ENCODE results near the gene DYRK2. TPM values are rescaled to one million over a fixed set of nuclear protein-coding genes. Genes with fewer than 3 reads are reported as not detected.

DYRK2 gene
- total RNA-seq, 6 experiments from 2014 or later = 30.4 to 40.1 (median 31.6) TPM

GRCh38 chr12:67681105-67681778 lies 32.7 kb downstream of the DYRK2 start:
- peak; percentile 94 for DNase-seq
- H3K9me3 Mint-ChIP-seq = no peaks in the 10 kb centered on the region
- H3K4me3 Mint-ChIP-seq = peak overlapping the region; percentile 30
- no peaks in the 10 kb centered on the region; the same call in none of the 2 replicates for H3K27me3 Mint-ChIP-seq (ENCODE audit: insufficient read depth)
- H3K4me1 Mint-ChIP-seq (ENCODE audit: low read depth) = peaks cover 59% of the 10 kb centered on the region
- no peak for TF ChIP-seq CTCF (IDR thresholded peaks at IDR 0.05)
- peaks cover 13% of the 10 kb centered on the region for H3K36me3 Mint-ChIP-seq (ENCODE audit: low read depth)
- peak overlapping the region; percentile 86 for H3K27ac Mint-ChIP-seq

GRCh38 chr12:67681941-67682620 lies 33.5 kb downstream of the DYRK2 start:
- TF ChIP-seq CTCF (IDR thresholded peaks at IDR 0.05) = no peak
- Mint-ChIP-seq H3K9me3 (no peaks in the 10 kb centered on the region), H3K4me1 (ENCODE audit: low read depth) (peaks cover 50% of the 10 kb centered on the region), H3K36me3 (ENCODE audit: low read depth) (peaks cover 13% of the 10 kb centered on the region), H3K27ac (peak overlapping the region; percentile 86), H3K4me3 (peak overlapping the region; percentile 13; the same call in 1 of the 2 replicates), H3K27me3 (ENCODE audit: insufficient read depth) (no peaks in the 10 kb centered on the region; the same call in none of the 2 replicates)
- DNase-seq = no peak

GRCh38 chr12:67689385-67689784 lies 40.8 kb downstream of the DYRK2 start:
- Mint-ChIP-seq H3K9me3 (no peaks in the 10 kb centered on the region), H3K4me1 (ENCODE audit: low read depth) (peaks cover 8% of the 10 kb centered on the region), H3K27me3 (ENCODE audit: insufficient read depth) (peaks cover 1% of the 10 kb centered on the region), H3K36me3 (ENCODE audit: low read depth) (peaks cover 14% of the 10 kb centered on the region), H3K27ac (no peak overlapping the region), H3K4me3 (no peak overlapping the region)
- TF ChIP-seq CTCF (IDR thresholded peaks at IDR 0.05) = no peak
- DNase-seq = no peak

DNA sequence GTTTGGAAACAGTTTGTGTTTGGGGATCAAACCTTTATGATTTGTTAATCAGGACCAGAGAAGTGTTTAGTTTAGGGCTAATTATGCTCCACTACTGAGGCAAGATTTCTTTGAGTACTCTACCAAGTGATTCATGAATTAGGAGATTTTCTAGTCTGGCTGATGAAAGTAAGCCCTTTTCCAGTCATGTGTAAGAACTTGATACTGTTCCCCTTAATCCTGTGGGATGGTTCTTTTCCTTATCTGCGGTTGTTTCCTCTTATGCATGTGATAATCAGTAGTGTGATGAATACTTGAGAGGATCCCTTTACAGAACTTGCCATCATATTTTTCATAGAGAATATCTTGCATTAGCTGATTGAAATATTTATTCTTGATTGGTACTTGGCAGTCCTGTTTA lies 42.1 kb downstream of the DYRK2 start:
- Mint-ChIP-seq H3K36me3 (ENCODE audit: low read depth) (peaks cover 14% of the 10 kb centered on the region), H3K27ac (no peak overlapping the region), H3K9me3 (no peaks in the 10 kb centered on the region), H3K4me1 (ENCODE audit: low read depth) (peaks cover 8% of the 10 kb centered on the region), H3K27me3 (ENCODE audit: insufficient read depth) (peaks cover 1% of the 10 kb centered on the region; the same call in 1 of the 2 replicates), H3K4me3 (no peak overlapping the region)
- DNase-seq = no peak
- TF ChIP-seq CTCF (IDR thresholded peaks at IDR 0.05) = no peak

DNA sequence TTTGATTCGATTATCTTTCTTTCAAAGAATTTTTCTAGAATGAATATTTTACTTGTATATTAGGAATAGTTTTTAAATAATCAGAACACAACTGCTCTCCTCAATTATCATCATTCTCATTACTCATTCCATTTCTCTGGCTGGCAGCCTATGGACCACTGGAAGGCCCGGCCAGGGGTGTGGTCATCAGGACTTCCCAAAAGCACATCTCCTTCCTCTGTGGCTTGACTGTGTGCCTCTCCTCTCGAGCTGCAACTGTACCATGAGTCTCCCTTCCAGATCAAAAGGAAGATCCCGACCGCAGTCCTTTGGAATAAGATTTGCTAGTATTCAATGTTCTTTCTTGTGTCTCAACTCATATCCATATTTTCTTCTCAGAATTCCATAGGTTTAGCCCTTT lies 42.7 kb downstream of the DYRK2 start:
- no peak for DNase-seq
- TF ChIP-seq CTCF (IDR thresholded peaks at IDR 0.05) = no peak
- Mint-ChIP-seq H3K27ac (no peak overlapping the region; the same call in 1 of the 2 replicates), H3K27me3 (ENCODE audit: insufficient read depth) (peaks cover 1% of the 10 kb centered on the region; the same call in 1 of the 2 replicates), H3K36me3 (ENCODE audit: low read depth) (peaks cover 14% of the 10 kb centered on the region), H3K4me3 (no peak overlapping the region), H3K9me3 (no peaks in the 10 kb centered on the region), H3K4me1 (ENCODE audit: low read depth) (peaks cover 8% of the 10 kb centered on the region)
